Activated CD4-positive, alpha-beta T cell treated with anti-CD3 and anti-CD28 coated beads, Interleukin-2, amount 50 U/mL, for 4 hours (primary cell): Measurements from ENCODE around the gene ZP3.
"Not testable (repeated sequence)": the region's sequence is repeated elsewhere in the genome, so short reads cannot be mapped to it uniquely, and the experiment has no call there.

Experiments
- DNase-seq, 2 experiments: peaks; one replicate each; pipeline ENCODE4 v3.0.0-alpha.2; 2020

Gene ZP3

DNA sequence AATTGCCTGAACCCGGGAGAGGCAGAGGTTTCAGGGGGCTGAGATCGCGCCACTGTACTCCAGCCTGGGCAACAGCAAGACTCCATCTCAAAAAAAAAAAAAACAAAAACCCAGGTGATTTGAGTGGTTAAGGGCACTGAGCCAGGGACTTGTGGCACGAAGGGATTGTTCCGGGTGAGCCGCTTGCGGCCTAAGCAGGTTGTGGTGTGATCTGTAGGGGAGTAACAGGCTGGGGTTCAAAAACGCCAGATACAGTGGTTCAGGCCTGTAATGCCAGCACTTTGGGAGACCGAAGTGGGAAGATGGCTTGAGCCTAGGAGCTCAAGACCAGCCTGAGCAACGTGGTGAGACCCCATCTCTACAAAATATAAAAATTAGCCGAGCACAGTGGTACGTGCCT, 19.1 kb downstream of the ZP3 start:
- DNase-seq = not testable (repeated sequence)

DNA sequence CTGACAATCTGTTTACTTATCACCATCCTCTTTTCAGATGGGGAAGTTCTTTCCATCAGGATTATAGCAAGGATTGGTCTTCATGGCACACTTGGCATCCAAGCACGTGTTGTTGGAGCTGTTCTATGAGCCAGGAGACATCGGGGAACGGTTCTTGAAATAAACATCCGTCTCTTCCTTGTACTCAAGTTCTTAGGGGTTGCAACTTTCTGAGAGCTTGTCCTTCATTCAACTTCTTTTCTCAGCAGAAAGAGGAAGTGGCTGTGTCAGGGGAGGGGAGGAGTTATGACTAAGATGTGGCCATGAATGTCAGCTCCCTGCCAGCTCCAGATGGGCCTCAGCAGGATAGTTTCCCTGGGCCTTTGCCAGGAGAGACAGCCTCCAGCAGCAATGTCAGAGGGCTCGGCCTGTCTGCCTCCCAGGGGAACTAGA, 20.8 kb downstream of the ZP3 start:
- DNase-seq = not testable (repeated sequence)

DNA sequence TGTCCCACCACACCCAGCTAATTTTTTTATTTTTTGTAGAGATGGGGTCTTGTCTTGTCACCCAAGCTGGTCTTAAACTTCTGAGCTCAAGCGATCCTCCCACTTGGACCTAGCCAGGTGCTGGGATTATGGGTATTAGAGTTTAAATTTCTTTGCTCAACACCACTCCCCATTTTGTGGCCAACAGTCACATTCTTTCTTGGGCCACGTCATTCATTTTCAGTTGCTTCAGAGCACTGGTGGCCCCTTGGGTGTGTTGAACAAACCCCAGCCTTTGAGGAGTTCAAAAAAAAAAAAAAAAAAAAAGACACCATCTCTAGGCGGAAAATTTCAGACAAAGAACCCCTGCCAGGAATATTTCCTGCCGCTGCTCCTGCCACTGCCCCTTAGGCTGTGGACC, 32.3 kb downstream of the ZP3 start:
- not testable (repeated sequence) for DNase-seq

DNA sequence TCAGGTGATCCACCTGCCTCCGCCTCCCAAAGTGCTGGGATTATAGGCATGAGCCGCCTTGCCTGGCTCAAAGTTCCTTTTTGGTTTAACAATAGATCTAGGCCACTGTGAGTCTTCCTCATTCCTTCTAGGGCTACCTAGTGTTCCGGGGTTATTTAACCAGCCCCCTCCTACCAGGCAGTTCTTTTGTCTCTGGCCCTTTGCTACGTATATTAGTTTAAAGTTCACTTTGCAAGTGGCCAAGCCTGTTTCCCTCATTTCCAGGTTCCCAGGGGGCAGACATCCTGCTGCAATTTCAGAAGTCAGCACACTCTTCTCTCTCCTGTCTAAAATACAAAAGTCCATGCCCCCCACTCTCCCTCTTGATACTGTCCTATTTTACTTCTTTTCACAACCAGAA, 33.8 kb downstream of the ZP3 start:
- DNase-seq = not testable (repeated sequence)

DNA sequence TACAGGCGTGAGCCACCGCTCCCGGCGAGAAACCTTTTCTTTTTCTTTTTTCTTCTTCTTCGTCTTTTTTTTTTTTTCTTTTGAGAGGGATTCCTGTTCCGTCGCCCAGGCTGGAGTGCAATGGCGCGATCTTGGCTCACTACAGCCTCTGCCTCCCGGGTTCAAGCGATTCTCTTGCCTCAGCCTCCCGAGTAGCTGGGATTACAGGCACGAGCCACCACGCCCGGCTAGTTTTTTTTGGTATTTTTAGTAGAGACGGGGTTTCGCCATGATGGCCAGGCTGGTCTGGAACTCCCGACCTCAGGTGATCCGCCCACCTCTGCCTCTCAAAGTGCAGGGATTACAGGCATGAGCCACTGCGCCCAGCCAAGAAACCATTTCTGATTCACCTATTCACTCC, 36.0 kb downstream of the ZP3 start:
- not testable (repeated sequence) for DNase-seq

DNA sequence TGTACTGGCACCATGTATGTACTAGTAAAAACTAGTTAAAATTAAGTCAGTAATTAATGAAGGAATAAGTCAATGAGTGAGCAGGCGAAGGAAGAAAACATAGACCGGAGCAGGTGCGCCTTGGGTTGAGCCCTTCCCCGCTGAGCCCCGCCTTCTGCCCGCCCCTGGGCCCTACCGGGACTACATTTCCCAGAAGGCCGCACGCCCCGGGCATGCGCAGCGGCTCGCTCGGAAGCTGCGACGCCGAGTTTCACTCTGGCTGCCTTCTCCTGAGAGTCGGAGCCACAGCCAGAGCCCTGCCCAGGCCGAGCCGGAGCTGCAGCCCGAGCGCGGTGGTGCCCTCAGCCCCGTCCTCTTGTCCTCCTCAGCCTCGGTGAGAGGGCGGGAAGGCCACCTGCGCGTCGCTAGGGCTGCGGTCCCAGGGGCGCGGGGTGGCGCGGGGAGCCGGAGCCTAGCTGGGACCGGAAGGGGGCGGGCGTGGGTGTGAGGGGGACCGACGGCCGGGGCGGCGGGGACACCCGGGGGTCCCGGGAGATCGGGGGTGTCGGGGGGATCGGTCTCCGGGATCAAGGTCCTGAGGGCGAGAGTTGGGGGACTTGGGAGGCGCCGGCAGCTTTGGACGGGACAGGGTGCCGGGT, 36.8 kb downstream of the ZP3 start, which contains the start of gene DTX2:
TSS of gene DTX2 (plus strand) at position 246 of the 638 bp plus-strand sequence. CDS start 18,801 bp downstream, outside the sequence.
- peak; percentile 32 to 35 for DNase-seq

DNA sequence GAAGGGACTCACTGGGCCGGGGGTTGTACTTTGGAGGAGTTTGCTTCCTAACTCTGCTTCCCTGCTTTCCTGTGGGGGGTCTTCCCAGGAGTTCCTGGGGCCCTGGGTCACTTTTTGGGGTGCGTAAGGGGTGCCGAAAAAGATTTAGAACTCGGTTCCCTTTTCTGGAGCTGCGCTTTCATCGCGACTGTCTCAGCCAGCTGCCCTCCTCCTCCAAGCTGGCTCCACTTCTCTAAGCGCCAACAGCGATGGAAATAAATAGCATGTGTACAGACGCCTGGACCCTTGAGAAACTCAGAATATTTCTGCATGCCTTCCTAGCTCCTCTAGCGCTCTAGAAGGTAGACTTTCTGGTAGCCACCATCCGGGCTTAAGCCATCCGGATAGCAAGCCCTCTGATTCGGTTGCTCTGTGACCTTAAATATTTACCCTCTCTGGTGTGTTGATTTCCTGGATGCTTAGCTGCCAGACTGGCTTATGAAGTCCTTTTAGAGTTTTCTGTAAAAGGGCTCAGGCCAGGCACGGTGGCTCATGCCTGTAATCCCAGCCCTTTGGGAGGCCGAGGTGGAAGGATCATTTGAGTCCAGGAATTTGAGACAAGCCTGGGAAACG, 37.6 kb downstream of the ZP3 start:
- DNase-seq = not testable (repeated sequence)

DNA sequence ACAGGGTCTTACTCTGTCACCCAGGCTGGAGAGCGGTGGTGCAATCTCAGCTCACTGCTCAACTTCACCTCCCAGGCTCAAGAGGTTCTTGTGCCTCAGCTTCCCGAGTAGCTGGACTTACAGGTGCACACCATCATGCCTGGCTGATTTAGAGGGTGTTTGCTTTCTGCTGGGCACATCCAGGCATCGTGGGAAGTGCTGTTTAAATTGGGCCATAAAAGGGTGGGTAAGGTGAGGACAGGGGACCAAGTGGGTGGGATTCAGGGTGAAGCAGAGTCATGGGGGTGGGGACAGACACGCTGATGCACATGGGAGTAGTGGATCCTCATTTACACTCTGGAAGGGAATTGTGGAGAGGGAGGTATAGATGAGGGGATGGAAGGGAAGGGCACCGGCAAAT, 40.2 kb downstream of the ZP3 start:
- not testable (repeated sequence) for DNase-seq

DNA sequence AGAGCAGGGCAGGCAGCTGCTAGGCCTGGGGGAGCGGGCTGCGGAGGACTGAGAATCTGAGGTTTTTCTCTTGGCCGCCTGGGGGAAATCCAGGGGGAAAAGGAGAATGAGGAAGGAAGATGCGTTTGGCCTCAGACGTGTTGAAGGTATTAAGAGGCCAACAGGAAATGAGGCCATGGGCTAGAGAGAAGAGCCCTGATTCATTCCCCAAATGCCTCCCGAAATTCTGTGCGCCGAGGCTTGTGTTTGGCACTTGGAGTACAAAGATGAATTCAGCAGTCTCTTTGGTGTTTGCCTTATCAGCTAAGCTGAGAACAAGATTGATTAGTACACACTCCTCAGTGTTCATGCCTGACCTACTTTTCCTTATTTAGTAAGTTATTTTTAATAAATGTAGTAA, 41.2 kb downstream of the ZP3 start:
- DNase-seq = not testable (repeated sequence)

DNA sequence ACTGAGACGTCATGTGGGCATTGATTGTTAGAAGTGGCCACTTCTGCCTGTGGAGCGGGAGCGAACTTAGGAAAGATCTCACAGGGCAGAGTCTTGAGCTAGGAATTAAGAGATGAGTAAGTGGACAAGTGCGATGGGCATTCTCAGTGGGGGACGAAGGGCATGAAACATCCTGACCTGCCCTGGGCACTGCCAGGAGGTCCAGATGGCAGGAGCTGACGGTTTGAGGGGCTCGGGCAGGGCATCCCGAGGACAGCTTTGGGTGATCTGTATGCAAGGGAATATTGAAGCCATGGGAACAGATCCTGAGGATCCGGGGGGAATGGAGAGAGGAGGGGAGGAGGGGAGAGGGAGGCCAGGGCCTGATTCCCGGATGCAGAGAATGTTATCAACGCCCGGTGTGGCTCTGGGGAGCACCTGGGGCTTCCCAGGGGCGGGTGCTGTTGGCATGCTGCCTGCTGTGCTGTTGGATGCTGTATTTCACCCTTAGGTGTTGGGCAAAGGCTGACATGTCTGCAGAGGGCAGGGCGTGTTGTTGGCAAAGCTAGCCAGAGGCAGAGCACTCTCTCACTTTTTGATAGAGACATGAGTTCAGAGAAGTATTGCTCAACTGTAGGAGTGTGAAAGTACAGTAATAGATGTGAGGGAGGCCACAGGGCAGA, 43.1 kb downstream of the ZP3 start:
- not testable (repeated sequence) for DNase-seq

DNA sequence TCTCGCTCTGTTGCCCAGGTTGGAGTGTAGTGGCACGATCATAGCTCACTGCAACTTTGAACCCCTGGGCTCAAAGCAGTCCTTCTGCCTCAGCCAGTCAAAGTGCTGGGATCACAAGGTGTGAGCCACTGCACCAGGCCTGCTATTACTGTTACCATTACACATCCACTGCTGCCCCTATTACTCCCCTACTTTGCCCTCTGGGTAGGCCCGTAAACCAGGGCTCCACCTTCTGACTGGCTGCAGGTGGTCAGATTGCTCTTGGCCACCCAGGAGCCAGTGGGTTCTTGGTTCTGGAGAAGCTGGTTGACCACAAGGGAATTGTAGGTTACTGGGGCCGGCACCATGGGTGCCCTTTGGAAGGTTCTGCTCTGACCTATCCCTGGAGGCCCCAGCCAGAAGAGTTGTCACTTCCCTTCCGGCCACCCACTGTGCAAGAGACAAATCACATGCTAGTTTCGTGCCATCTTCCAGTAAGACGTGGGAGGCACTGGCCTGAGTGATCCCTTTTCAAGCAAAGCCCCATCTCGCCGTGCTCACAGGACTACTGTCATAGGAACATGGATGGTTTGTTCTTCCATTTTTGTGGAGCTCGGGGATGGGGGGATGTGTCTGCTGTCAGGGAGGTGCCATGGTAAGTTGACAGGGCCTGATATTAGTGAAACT, 46.9 kb downstream of the ZP3 start:
- not testable (repeated sequence) for DNase-seq

DNA sequence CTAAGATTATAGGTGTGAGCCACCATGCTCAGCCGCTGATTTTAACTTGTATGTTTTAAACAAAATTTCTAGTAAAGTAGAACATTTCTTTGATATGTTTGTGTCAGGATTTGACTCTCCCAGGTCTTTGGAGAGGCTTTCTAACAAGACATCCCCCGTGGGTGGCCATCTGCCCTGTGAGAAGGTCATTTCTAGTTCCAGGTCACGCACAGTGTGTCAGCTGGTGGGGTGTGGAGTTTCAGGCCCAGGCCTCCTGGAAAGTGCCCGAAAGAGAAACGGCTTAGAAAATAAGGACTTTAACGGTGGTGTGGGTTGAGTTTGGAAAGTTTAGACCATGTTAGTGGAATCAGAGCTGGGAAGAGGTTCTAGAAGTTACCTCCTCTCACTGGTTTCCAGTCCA, 48.3 kb downstream of the ZP3 start:
- not testable (repeated sequence) for DNase-seq

DNA sequence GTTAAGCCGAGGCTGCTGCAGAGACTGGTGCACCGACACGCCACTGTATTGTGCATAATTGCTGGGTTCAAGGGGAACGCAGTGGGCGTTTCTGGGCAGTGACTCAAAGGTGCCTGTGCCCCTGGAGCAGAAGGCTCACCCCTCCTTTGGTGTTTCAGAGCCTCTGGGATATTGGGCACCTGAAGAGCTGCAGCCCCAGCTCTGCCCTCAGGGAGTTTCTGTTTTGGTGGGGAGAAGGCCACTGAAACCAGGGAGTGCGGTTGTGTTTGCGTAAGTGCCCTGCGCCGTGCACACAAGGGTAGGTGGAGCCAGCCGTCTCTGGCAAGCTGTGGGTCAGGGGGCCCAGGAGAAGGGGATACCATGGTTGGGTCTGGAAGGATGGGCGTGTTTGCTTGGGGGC, 51.5 kb downstream of the ZP3 start:
- DNase-seq = not testable (repeated sequence)

DNA sequence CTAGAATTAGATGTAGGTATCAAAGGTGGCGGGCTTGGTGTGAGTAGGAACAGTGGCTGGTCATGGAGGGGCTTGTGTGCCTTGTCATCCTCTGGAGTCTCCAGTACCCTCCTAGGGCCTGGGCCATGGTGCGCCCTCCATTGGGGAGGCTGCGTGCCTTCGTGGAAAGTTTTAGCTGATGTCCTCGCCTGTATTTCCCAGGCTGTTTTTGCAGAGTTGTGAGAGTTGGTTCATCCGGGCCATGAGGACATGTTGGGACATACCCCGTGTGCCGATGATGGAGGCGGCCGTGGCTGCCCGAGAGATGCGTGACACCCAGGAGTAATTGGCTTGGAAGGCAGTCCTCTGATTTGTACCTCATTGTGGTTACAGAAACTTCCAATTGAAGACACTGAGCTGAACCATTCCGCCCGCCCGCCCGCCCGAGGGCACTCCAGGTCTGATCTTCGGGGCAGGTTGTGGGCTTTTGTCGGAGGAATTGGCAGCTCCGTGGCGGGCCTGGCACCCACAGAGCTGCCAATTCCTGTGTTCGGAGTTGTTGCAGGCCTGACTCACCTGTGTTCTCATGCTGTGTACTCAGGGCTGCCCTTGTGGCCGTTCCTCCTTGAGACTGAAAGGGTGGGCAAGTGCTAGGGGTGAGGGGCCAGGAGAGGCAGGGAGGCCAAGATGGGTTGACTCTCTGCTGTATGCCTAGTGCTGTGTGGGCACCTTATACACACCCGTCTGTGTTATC, 52.2 kb downstream of the ZP3 start:
- DNase-seq = not testable (repeated sequence)

DNA sequence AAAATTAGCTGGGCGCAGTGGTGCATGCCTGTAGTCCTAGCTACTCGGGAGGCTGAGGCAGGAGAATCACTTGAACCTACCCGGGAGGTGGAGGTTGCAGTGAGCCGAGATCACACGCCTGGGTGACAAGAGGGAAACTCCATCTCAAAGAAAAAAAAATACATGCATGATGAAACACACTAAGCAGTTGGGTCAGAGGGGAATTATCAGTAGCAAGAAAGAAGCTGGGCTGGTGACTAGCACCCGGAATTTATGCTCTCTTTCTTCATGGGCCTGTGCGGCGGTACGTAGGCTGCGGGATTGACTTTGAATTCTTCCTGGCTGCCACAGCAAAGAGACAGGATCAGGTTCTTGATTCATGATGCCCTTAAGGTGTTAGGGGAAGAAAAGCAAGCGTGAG, 54.9 kb downstream of the ZP3 start:
- DNase-seq = not testable (repeated sequence)

DNA sequence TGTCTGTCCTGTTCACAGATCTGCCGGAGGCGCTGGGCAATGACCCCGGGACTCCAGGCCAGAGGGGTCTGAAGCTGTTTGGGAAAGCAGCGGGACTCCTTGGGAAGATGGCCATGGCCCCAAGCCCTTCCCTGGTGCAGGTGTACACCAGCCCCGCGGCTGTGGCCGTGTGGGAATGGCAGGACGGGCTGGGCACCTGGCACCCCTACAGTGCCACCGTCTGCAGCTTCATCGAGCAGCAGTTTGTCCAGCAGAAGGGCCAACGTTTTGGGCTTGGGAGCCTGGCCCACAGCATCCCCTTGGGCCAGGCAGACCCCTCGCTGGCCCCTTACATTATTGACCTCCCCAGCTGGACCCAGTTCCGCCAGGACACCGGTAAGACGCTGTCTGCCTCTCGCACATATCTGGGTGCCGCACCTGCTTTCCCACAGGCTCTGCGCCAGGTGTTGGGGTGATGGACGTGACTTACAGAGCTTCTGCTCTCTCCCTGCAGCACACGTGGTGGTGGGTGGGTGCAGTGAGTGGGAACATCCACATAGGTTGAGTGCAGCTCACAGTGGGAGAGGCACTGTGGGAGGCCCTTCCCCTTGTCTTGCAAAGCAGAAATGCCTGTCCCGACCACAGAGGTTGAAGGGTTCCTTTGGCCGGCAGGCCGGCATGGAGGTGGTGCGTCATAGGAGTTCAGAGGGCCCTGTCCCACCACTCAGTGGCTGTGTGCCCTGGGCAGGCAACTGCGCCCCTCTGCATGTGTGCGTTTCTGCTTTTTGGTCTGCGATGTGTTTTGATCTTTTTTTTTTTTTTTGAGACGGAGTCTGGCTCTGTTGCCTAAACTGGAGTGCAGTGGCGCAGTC, 55.9 kb downstream of the ZP3 start:
- not testable (repeated sequence) for DNase-seq

DNA sequence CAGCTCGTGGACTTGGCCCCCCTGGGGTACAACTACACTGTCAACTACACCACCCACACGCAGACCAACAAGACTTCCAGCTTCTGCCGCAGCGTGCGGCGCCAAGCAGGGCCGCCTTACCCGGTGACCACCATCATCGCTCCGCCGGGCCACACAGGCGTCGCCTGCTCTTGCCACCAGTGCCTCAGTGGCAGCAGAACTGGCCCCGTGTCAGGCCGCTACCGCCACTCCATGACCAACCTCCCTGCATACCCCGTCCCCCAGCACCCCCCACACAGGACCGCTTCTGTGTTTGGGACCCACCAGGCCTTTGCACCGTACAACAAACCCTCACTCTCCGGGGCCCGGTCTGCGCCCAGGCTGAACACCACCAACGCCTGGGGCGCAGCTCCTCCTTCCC, 57.9 kb downstream of the ZP3 start:
- DNase-seq = not testable (repeated sequence)

DNA sequence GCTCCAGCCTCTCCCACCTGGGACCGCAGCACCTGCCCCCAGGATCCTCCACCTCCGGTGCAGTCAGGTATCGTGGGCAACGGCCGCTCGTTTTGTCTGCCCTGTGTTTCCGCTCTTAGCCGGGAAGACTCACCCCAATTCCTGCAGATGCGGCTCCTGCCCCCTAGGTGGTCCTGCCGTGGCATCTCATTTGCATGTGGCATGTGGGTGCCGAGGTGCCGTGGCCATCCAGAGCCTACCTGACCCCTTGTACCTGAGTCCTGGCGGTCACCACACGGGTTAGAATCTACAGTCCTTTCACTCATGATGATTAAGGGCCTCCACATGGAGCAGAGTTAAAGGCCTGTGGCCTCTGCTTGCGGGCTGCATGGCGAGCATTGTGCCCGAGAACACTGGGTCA, 58.3 kb downstream of the ZP3 start:
- not testable (repeated sequence) for DNase-seq

DNA sequence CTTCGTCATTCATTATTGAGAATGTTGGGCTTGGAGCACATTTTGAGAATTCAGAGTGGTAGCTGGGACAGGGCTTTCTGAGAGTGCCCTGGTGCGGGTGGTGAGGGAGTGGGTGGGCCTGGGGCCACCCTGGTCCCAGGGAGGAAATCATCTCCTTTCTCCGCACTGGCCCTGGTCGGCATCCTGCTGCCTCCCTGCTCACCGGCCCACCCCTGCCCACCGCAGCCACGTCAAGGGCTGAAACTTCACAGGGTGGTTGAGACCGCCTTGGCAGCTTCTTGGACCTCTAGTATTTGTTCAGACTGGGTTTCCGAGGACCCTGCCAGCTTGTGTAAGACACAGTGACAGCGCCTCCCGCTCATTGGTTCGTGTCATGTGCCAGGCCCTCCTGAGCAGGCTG, 59.7 kb downstream of the ZP3 start:
- not testable (repeated sequence) for DNase-seq

DNA sequence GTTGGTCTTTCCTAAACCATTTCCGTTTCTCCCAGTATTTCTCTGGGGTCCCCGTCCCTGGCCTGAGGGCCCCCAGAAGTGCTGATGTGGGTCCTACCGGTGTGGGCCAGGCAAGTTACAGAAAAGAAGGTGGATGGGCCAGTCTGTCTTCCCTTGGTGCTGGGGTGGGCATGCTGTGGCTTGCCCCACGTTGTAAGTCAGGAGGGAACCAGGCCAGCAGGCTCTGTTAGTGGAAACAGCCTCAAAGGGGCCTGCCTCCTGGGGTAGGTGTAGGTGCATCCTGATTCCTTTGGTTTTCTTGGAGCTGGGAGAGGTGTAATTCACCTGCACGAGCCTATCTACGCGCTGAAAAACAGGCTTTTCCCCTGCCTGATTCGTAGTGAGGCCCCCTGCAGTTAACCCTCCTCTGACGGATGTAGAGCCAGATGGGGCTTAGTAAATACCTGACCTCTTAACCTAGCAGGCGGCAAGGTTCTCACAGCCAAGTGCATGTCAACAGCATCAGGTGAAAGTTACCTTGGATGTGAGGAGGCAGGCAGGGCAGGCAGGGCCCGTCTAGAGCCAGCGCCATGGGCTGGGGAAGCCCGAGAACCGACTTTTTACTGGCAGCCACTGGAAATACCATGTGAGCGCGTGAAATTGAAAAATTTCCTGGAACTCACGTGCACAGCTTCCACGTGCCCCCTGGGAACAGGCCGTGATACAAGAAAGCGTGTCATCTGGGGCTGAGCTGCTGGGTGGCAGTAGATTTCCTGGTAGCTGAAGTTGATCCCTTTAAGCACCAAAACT, 61.3 kb downstream of the ZP3 start:
- not testable (repeated sequence) for DNase-seq

DNA sequence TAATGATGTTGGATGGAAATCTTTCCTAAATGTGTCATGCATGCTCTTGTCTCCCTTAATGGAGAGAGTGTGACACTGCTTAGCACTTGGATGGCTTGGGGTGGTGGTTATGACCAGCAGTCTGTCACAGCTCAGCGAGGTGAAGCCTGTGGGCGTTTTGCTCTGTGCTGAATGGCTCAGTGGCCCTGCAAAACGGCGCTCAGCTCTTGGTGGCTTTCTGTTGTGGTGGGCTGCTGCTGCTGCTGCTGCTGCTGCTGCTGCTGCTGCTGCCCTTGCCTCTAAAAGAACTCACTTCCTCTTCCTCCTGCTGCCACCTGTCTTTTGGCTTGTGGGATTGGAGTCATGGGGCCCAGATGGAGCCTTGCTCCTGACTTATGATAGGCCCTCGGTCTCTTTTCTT, 61.9 kb downstream of the ZP3 start:
- peak in 1 of 2 experiments; percentile 19 for DNase-seq
